HCT116 (cell line): Measurements from ENCODE around the gene SETDB1. TPM values are rescaled to one million over a fixed set of nuclear protein-coding genes. Genes with fewer than 3 reads are reported as not detected.

Experiments used
- ATAC-seq: fragments of 200-7000 bp; cut with Tn5 transposase; 2 replicates; pipeline ENCODE4 v1.9.1; 2020; ENCODE audit warnings: mild to moderate bottlenecking, moderate library complexity
- BruUV-seq: library from RNA; stranded (reverse); fragments of 400-500 nt; replicated peaks from 2 replicates; lab custom pipeline; 2021; lab: Mats Ljungman, UMichigan
- CTCF ChIA-PET: fragments of 300-600 bp; sonication (Branson Sonifier 250); formaldehyde crosslinking; loops from one replicate; lab custom pipeline; 2021; ENCODE audit warnings: antibody characterized with exemption; lab: Charles Lee
- POLR2A ChIA-PET: fragments of 300-600, 350-600 bp; sonication (Branson Sonifier 250); formaldehyde crosslinking; loops from one replicate; lab custom pipeline; 2021; ENCODE audit warnings: antibody characterized with exemption; lab: Charles Lee
- RAD21 ChIA-PET, 2 experiments: fragments of 300-600 bp; sonication (Branson Sonifier 250); formaldehyde crosslinking; loops; one replicate each; lab custom pipeline; 2023; ENCODE audit warnings: low total read pairs in 2 of 2; ENCODE audit not compliant: uncharacterized antibody in 2 of 2, unreplicated experiment in 2 of 2, low non-redundant PET in 1 of 2; lab: Charles Lee
- DNase-seq: peaks from one replicate; pipeline ENCODE4 v3.0.0-alpha.2; 2010; ENCODE audit warnings: low read depth, low spot score
- H2AFZ ChIP-seq: fragments of 200-600 bp; shearing (Covaris generic), sonication (generic); 2 replicates; pipeline ENCODE4 v1.6.1; 2017; ENCODE audit warnings: low read depth, mixed run types, mixed read lengths, antibody characterized with exemption, low read length; ENCODE audit not compliant: poor library complexity, severe bottlenecking
- H3K27ac ChIP-seq: 2 replicates; pipeline ENCODE4 v1.5.1; 2012; ENCODE audit warnings: low read depth, low read length
- H3K27me3 ChIP-seq: fragments of 200-600 bp; sonication (generic); 2 replicates; pipeline ENCODE4 v1.6.1; 2016; ENCODE audit warnings: mixed run types, low read length, mixed read lengths; ENCODE audit not compliant: insufficient read depth
- H3K36me3 ChIP-seq, 2 experiments: fragments of 200-500 bp in 1 of 2; fragments of 200-600 bp in 1 of 2; sonication (Bioruptor generic) in 1 of 2; sonication (generic) in 1 of 2; 2 replicates each; pipeline versions ENCODE4 v1.5.1 to v1.6.1; 2014 to 2016; ENCODE audit warnings: low read length in 2 of 2, inconsistent platforms in 1 of 2, mixed read lengths in 1 of 2, mixed run types in 1 of 2; ENCODE audit not compliant: insufficient read depth in 2 of 2, control insufficient read depth in 1 of 2
- H3K4me1 ChIP-seq, 2 experiments: fragments of 200-600 bp in 1 of 2; sonication (generic) in 1 of 2; 2 replicates each; pipeline versions ENCODE4 v1.5.1 to v1.6.1; 2012 to 2017; ENCODE audit warnings: low read length in 2 of 2, inconsistent platforms in 1 of 2, mild to moderate bottlenecking in 1 of 2, mixed read lengths in 1 of 2, mixed run types in 1 of 2, moderate library complexity in 1 of 2; ENCODE audit not compliant: insufficient read depth in 2 of 2, control insufficient read depth in 1 of 2
- H3K4me2 ChIP-seq: fragments of 200-600 bp; sonication (generic); 2 replicates; pipeline ENCODE4 v1.6.1; 2017; ENCODE audit warnings: mixed run types, low read length, mixed read lengths
- H3K4me3 ChIP-seq, 2 experiments: fragments of 200-600 bp in 1 of 2; sonication (generic) in 1 of 2; replicated peaks in 1 of 2; 2 replicates each; pipeline ENCODE4 v1.5.1; 2011 to 2016; ENCODE audit warnings: low read length in 2 of 2, control low read depth in 1 of 2, low read depth in 1 of 2, mild to moderate bottlenecking in 1 of 2, mixed read lengths in 1 of 2, mixed run types in 1 of 2
- H3K79me2 ChIP-seq: fragments of 200-600 bp; sonication (generic); 2 replicates; pipeline ENCODE4 v1.6.1; 2017; ENCODE audit warnings: mild to moderate bottlenecking, mixed run types, low read length, moderate library complexity, mixed read lengths; ENCODE audit not compliant: insufficient read depth
- H3K9ac ChIP-seq: fragments of 200-600 bp; sonication (generic); 2 replicates; pipeline ENCODE4 v1.6.1; 2016; ENCODE audit warnings: low read length, mixed read lengths
- H3K9me2 ChIP-seq: fragments of 200-600 bp; sonication (generic), shearing (Covaris generic); 2 replicates; pipeline ENCODE4 v1.6.1; 2017; ENCODE audit warnings: mixed run types, mild to moderate bottlenecking, moderate library complexity; ENCODE audit not compliant: insufficient read depth
- H3K9me3 ChIP-seq, 2 experiments: fragments of 200-500 bp in 1 of 2; fragments of 200-600 bp in 1 of 2; sonication (Bioruptor generic) in 1 of 2; sonication (generic) in 1 of 2; 2 replicates each; pipeline ENCODE4 v1.6.1; 2014 to 2017; ENCODE audit warnings: low read length in 2 of 2, mixed read lengths in 2 of 2, inconsistent platforms in 1 of 2, low read depth in 1 of 2, mild to moderate bottlenecking in 1 of 2, mixed run types in 1 of 2, moderate library complexity in 1 of 2; ENCODE audit not compliant: control insufficient read depth in 1 of 2, insufficient read depth in 1 of 2
- H4K20me1 ChIP-seq: fragments of 200-600 bp; sonication (generic), shearing (Covaris generic); 2 replicates; pipeline ENCODE4 v1.6.1; 2017; ENCODE audit warnings: mixed run types, mild to moderate bottlenecking, moderate library complexity; ENCODE audit not compliant: insufficient read depth
- ATF3 ChIP-seq: IDR thresholded peaks from 2 replicates; pipeline ENCODE4 v1.6.1; 2012
- CBX3 ChIP-seq: IDR thresholded peaks from 2 replicates; pipeline ENCODE4 v1.6.1; 2012; ENCODE audit warnings: low read depth
- CEBPB ChIP-seq: IDR thresholded peaks from 2 replicates; pipeline ENCODE4 v1.6.1; 2012; ENCODE audit warnings: low read depth
- EGR1 ChIP-seq: IDR thresholded peaks from 2 replicates; pipeline ENCODE4 v1.6.1; 2012; ENCODE audit warnings: low read depth
- EZH2 ChIP-seq: fragments of 200-600 bp; sonication (generic); IDR thresholded peaks from 2 replicates; pipeline ENCODE4 v1.6.1; 2017; ENCODE audit warnings: antibody characterized with exemption, mixed run types
- EZH2phosphoT487 ChIP-seq: fragments of 200-600 bp; IDR thresholded peaks from 2 replicates; pipeline ENCODE4 v1.6.1; 2018; ENCODE audit warnings: antibody characterized with exemption, borderline replicate concordance
- FOSL1 ChIP-seq: IDR thresholded peaks from 2 replicates; pipeline ENCODE4 v1.6.1; 2012; ENCODE audit warnings: low read depth
- JUND ChIP-seq: IDR thresholded peaks from 2 replicates; pipeline ENCODE4 v1.6.1; 2012
- POLR2AphosphoS5 ChIP-seq: IDR thresholded peaks from 2 replicates; pipeline ENCODE4 v1.6.1; 2011; ENCODE audit warnings: mild to moderate bottlenecking, low read depth, low read length, moderate library complexity
- RAD21 ChIP-seq: IDR thresholded peaks from 2 replicates; pipeline ENCODE4 v1.6.1; 2012; ENCODE audit warnings: low read depth, mild to moderate bottlenecking
- SIN3A ChIP-seq: IDR thresholded peaks from 2 replicates; pipeline ENCODE4 v1.6.1; 2012; ENCODE audit warnings: low read depth
- SP1 ChIP-seq: IDR thresholded peaks from 2 replicates; pipeline ENCODE4 v1.6.1; 2012; ENCODE audit warnings: low read depth
- SRF ChIP-seq: IDR thresholded peaks from 2 replicates; pipeline ENCODE4 v1.6.1; 2012; ENCODE audit warnings: low read depth
- TCF7L2 ChIP-seq: IDR thresholded peaks from 2 replicates; pipeline ENCODE4 v1.7.0; 2011; ENCODE audit warnings: borderline replicate concordance, inconsistent platforms; ENCODE audit not compliant: insufficient read depth, insufficient read length; ENCODE audit errors: extremely low read depth
- YY1 ChIP-seq: IDR thresholded peaks from 2 replicates; pipeline ENCODE4 v1.6.1; 2011; ENCODE audit warnings: low read length, low read depth, moderate library complexity, mild to moderate bottlenecking; ENCODE audit not compliant: insufficient replicate concordance; ENCODE audit errors: extremely low read depth
- ZBTB33 ChIP-seq: IDR thresholded peaks from 2 replicates; pipeline ENCODE4 v1.6.1; 2011; ENCODE audit warnings: mild to moderate bottlenecking, low read length, moderate library complexity; ENCODE audit not compliant: insufficient replicate concordance; ENCODE audit errors: extremely low read depth
- ZFX ChIP-seq: fragments of 450-650 bp; IDR thresholded peaks from 2 replicates; pipeline ENCODE4 v1.6.1; 2017
- intact Hi-C: fragments of 100-400 bp; cut with micrococcal nuclease; formaldehyde crosslinking; loops from 2 replicates; pipeline ENCODE4 v1.10.0; 2022
- total RNA-seq: library from RNA; stranded (reverse); gene quantifications from one replicate; pipeline ENCODE4 v1.2.1, GENCODE V29; 2021; ENCODE audit not compliant: unreplicated experiment

Gene SETDB1
- total RNA-seq, 1 experiment from 2014 or later, result 54.3 TPM

GRCh38 chr1:150957666-150958065, 31.5 kb downstream of the SETDB1 start:
- CTCF ChIA-PET, result interaction anchor here (0.5 kb wide), 1 partner anchor 157 kb away, joined by 3 read pairs; no protein-coding TSS in a partner anchor
- BruUV-seq, result no TSS peak
- H3K9me2 ChIP-seq, result no peaks in the 10 kb centered on the region
- H3K27me3 ChIP-seq, result no peaks in the 10 kb centered on the region
- H3K9me3 ChIP-seq, result no peaks in the 10 kb centered on the region
- POLR2A ChIA-PET, result no interaction called here
- no peak for TF ChIP-seq EGR1
- TF ChIP-seq ATF3, result no peak
- no peak for TF ChIP-seq JUND
- no peak for TF ChIP-seq SIN3A
- no peak for TF ChIP-seq CBX3
- no peak for TF ChIP-seq RAD21
- TF ChIP-seq POLR2AphosphoS5, result no peak
- no peak for TF ChIP-seq ZFX
- TF ChIP-seq EZH2, result no peak
- TF ChIP-seq CEBPB, result no peak
- TF ChIP-seq TCF7L2, result no peak
- TF ChIP-seq SRF, result no peak
- no peak for TF ChIP-seq EZH2phosphoT487
- TF ChIP-seq FOSL1, result no peak
- no peak for TF ChIP-seq ZBTB33
- TF ChIP-seq SP1, result no peak
- no peak for TF ChIP-seq YY1
- no peak overlapping the region for H3K4me2 ChIP-seq
- intact Hi-C loops, result no loop called here
- no peak for DNase-seq
- no peak overlapping the region for H3K9ac ChIP-seq
- no peak overlapping the region for H3K4me3 ChIP-seq
- no peak overlapping the region for H3K27ac ChIP-seq
- peaks cover 40 to 45% of the 10 kb centered on the region in 2 experiments for H3K36me3 ChIP-seq
- no peak overlapping the region for H2AFZ ChIP-seq
- RAD21 ChIA-PET, result interaction anchor here in 1 of 2 experiments (0.7 kb wide), 1 partner anchor 1054 kb away, joined by 3 read pairs; no protein-coding TSS in a partner anchor
- no peak for ATAC-seq
- no peaks in the 10 kb centered on the region for H4K20me1 ChIP-seq
- H3K79me2 ChIP-seq, result no peaks in the 10 kb centered on the region
- no peaks in the 10 kb centered on the region for H3K4me1 ChIP-seq
